HEK293T (cell line): ENCODE data around the gene TNRC18.

Source experiments
- ARNT ChIP-seq: fragments of 450-650 bp; IDR thresholded peaks from 2 replicates; pipeline ENCODE4 v1.6.1; 2017; ENCODE audit warnings: mild to moderate bottlenecking
- ELF4 ChIP-seq: fragments of 450-650 bp; IDR thresholded peaks from 2 replicates; pipeline ENCODE4 v1.6.1; 2017; ENCODE audit warnings: antibody characterized with exemption
- FOXM1 ChIP-seq: fragments of 450-650 bp; IDR thresholded peaks from 2 replicates; pipeline ENCODE4 v1.6.1; 2017; ENCODE audit warnings: mild to moderate bottlenecking, borderline replicate concordance
- PKNOX1 ChIP-seq: fragments of 450-650 bp; IDR thresholded peaks from 2 replicates; pipeline ENCODE4 v1.6.1; 2016
- SP1 ChIP-seq: fragments of 450-650 bp; IDR thresholded peaks from 2 replicates; pipeline ENCODE4 v1.6.1; 2017
- SUZ12 ChIP-seq: fragments of 450-650 bp; IDR thresholded peaks from 2 replicates; pipeline ENCODE4 v1.6.1; 2016; ENCODE audit warnings: mild to moderate bottlenecking
- TARDBP ChIP-seq: fragments of 450-650 bp; IDR thresholded peaks from 2 replicates; pipeline ENCODE4 v1.6.1; 2016

- TF ChIP-seq ELF4 (no peak), SUZ12 (no peak), ARNT (no peak), FOXM1 (no peak), TARDBP (no peak), PKNOX1 (no peak), SP1 (no peak)
Measured at GRCh38 chr7:5406957-5407945, 16.4 kb downstream of the TNRC18 start.
